ENCODE data around the gene ARAP3.

ARAP3 gene

DNA sequence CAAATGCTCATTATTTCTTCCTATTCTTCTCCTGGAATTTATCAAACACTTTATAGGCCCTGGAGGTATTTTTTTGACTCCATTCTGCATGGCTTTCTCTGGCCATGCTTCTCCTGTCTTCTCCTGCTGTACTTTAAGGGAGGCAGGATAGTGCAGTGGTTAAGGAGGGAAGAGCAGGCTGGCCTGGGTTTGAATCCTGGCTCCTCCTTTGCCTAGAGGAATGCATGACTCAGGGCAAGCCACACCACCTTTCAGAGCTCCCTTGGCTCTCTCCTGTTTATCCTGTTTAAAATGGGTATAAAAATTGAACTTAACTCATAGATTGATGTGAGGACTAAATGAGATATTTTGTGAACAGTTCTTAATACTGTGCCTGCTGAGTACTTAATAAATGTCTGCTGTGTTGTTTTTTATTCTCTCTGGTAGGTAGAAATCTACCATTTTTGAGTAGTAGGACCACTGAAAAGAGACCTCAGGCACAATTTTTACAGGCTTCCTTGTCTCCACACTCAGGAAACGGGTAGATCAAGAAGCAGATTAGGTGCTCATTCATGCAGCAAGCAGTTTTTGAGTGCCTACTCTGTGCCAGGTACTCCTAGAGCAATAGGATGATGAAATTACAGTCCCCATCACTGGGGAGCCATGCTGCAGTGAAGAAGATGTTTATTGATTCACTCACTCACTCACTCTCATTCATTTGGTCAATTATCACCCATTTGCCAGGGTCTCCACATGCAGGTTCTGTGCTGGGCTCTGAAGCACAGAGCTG, 32.7 kb upstream of the ARAP3 start:
- no peak overlapping the region for H3K27ac ChIP-seq (ENCODE audit: low read depth, low read length)

DNA sequence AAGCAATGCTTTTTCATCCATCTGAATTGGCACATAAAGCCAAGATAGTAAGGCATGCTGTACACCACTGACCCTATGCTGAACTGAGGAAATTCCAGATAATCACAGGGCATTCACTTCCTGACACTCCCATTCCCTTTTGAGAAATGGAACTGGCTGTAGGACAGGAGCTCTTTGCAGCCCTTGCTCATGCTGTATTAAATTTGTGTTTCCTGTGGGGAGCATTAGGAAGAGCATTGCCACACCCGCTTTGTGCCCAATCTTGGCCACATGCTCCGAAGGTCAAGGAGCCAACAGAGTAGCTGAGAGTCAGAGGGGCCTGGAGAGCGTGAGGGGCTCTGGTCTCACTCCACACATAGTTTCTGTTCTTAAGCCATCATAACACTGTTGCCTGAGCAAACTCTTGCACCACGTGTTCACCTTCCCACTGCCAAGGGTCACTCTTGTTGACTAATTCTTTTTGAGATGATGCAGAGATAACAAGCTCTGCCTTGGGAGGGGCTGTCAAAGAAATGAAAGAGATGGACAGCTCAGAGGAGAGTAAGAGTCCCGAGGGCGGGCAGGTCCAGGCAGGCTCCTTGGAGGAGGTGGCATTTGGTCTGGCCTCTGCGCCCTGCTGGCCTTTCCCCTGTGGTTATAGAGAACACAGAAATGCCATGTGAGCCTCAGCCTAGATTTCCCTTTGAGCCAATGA, 31.7 kb upstream of the ARAP3 start:
- peaks cover 27% of the 10 kb centered on the region for H3K4me1 ChIP-seq (ENCODE audit: insufficient read depth, low read length)
- no peaks in the 10 kb centered on the region for H3K27me3 ChIP-seq (ENCODE audit: insufficient read depth, low read length)
- H3K9me3 ChIP-seq (ENCODE audit: insufficient read depth, low read depth, low read length): no peaks in the 10 kb centered on the region
- H3K36me3 ChIP-seq (ENCODE audit: insufficient read depth, low read length): no peaks in the 10 kb centered on the region
- H3K27ac ChIP-seq (ENCODE audit: low read depth, low read length): no peak overlapping the region
- WGBS: 85% methylated on average over 7 of the region's 7 CpGs
- no peak overlapping the region for H3K4me3 ChIP-seq (ENCODE audit: low read length)
- no peak overlapping the region for H3K9ac ChIP-seq (ENCODE audit: low read depth, low read length)

More for the DNA sequence above, 32.7 kb upstream of the ARAP3 start:
- Histone ChIP-seq H3K4me3 (ENCODE audit: low read length) (no peak overlapping the region), H3K9ac (ENCODE audit: low read depth, low read length) (no peak overlapping the region), H3K36me3 (ENCODE audit: insufficient read depth, low read length) (no peaks in the 10 kb centered on the region), H3K9me3 (ENCODE audit: insufficient read depth, low read depth, low read length) (no peaks in the 10 kb centered on the region), H3K4me1 (ENCODE audit: insufficient read depth, low read length) (peaks cover 30% of the 10 kb centered on the region), H3K27me3 (ENCODE audit: insufficient read depth, low read length) (no peaks in the 10 kb centered on the region)
- WGBS: 85% methylated on average over 1 of the region's 1 CpG

DNA sequence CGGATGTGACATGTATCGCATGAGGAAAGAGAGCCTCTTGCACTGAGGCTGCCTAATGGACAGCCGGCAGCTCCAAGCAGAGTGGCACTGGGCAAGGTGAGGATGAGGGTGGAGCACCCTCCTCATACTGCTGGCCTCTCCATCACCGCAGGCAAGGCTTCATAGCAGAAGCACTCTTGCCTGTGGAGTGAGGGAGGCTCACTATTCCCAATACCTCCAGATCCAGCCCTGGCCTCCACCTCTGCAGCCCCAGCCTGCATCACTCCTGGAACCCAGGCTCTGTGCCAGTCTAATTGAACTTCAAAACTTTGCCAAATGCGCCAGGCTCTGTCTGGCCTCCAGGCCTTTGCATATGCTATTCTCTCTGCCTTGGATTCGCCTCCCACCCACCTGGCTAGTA, 29.7 kb upstream of the ARAP3 start:
- 95% methylated on average over 6 of the region's 6 CpGs for WGBS
- no peak overlapping the region for H3K9ac ChIP-seq (ENCODE audit: low read depth, low read length)
- no peaks in the 10 kb centered on the region for H3K36me3 ChIP-seq (ENCODE audit: insufficient read depth, low read length)
- peaks cover 16% of the 10 kb centered on the region for H3K4me1 ChIP-seq (ENCODE audit: insufficient read depth, low read length)
- H3K27ac ChIP-seq (ENCODE audit: low read depth, low read length): no peak overlapping the region
- no peaks in the 10 kb centered on the region for H3K27me3 ChIP-seq (ENCODE audit: insufficient read depth, low read length)
- no peaks in the 10 kb centered on the region for H3K9me3 ChIP-seq (ENCODE audit: insufficient read depth, low read depth, low read length)
- no peak overlapping the region for H3K4me3 ChIP-seq (ENCODE audit: low read length)

- H3K9me3 ChIP-seq (ENCODE audit: insufficient read depth, low read depth, low read length): no peaks in the 10 kb centered on the region
- peaks cover 15% of the 10 kb centered on the region for H3K27me3 ChIP-seq (ENCODE audit: insufficient read depth, low read length)
- no peak overlapping the region for H3K9ac ChIP-seq (ENCODE audit: low read depth, low read length)
- WGBS: 78% methylated on average over 6 of the region's 6 CpGs
- H3K27ac ChIP-seq (ENCODE audit: low read depth, low read length): no peak overlapping the region
- no peak overlapping the region for H3K4me3 ChIP-seq (ENCODE audit: low read length)
- peaks cover 4% of the 10 kb centered on the region; the same call in 1 of the 2 replicates for H3K4me1 ChIP-seq (ENCODE audit: insufficient read depth, low read length)
- H3K36me3 ChIP-seq (ENCODE audit: insufficient read depth, low read length): no peaks in the 10 kb centered on the region
Observed at GRCh38 chr5:141709699-141710267, 27.8 kb upstream of the ARAP3 start.

DNA sequence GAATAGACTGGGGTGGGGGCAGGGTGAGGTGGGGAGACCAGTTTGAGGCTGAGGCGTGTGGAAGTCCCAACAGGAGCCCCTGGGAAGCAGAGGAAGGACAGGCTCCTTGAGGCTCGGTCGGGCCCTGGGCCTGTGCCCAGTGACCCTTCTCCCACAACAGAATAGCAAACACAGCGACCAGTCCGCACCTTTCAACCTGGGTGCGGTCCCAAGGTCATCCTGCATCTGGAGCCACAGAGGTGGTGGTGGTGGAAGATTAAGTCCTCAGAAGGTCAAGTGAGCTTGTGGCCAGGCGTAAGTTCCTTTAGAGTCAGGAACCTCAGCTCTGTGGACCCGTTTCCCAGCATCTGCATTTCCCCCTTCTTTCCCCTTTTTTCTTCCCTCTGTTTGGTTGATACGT, 26.0 kb upstream of the ARAP3 start:
- 93% methylated on average over 9 of the region's 9 CpGs for WGBS

GRCh38 chr5:141707510-141707909, 25.5 kb upstream of the ARAP3 start:
- Histone ChIP-seq H3K4me3 (ENCODE audit: low read length) (no peak overlapping the region), H3K9ac (ENCODE audit: low read depth, low read length) (no peak overlapping the region), H3K4me1 (ENCODE audit: insufficient read depth, low read length) (no peaks in the 10 kb centered on the region), H3K36me3 (ENCODE audit: insufficient read depth, low read length) (no peaks in the 10 kb centered on the region), H3K27ac (ENCODE audit: low read depth, low read length) (no peak overlapping the region), H3K27me3 (ENCODE audit: insufficient read depth, low read length) (peaks cover 38% of the 10 kb centered on the region), H3K9me3 (ENCODE audit: insufficient read depth, low read depth, low read length) (no peaks in the 10 kb centered on the region)
- 86% methylated on average over 8 of the region's 8 CpGs for WGBS

More for the DNA sequence above, 26.0 kb upstream of the ARAP3 start:
- H3K4me3 ChIP-seq (ENCODE audit: low read length): no peak overlapping the region
- H3K9ac ChIP-seq (ENCODE audit: low read depth, low read length): no peak overlapping the region
- H3K36me3 ChIP-seq (ENCODE audit: insufficient read depth, low read length): no peaks in the 10 kb centered on the region
- H3K9me3 ChIP-seq (ENCODE audit: insufficient read depth, low read depth, low read length): no peaks in the 10 kb centered on the region
- no peak overlapping the region for H3K27ac ChIP-seq (ENCODE audit: low read depth, low read length)
- no peaks in the 10 kb centered on the region for H3K4me1 ChIP-seq (ENCODE audit: insufficient read depth, low read length)
- H3K27me3 ChIP-seq (ENCODE audit: insufficient read depth, low read length): peaks cover 33% of the 10 kb centered on the region

- 86% methylated on average over 3 of the region's 3 CpGs for WGBS
- peaks cover 8% of the 10 kb centered on the region; the same call in 1 of the 2 replicates for H3K4me1 ChIP-seq (ENCODE audit: insufficient read depth, low read length)
- H3K27me3 ChIP-seq (ENCODE audit: insufficient read depth, low read length): peaks cover 49% of the 10 kb centered on the region
Observed at GRCh38 chr5:141706121-141706520, 24.1 kb upstream of the ARAP3 start.

GRCh38 chr5:141705469-141705868, 23.4 kb upstream of the ARAP3 start:
- 79% methylated on average over 1 of the region's 1 CpG for whole genome bisulfite sequencing
- H3K9ac ChIP-seq (ENCODE audit: low read depth, low read length): no peak overlapping the region
- H3K36me3 ChIP-seq (ENCODE audit: insufficient read depth, low read length): no peaks in the 10 kb centered on the region
- peaks cover 8% of the 10 kb centered on the region; the same call in 1 of the 2 replicates for H3K4me1 ChIP-seq (ENCODE audit: insufficient read depth, low read length)
- H3K27me3 ChIP-seq (ENCODE audit: insufficient read depth, low read length): peaks cover 56% of the 10 kb centered on the region
- H3K9me3 ChIP-seq (ENCODE audit: insufficient read depth, low read depth, low read length): no peaks in the 10 kb centered on the region
- H3K27ac ChIP-seq (ENCODE audit: low read depth, low read length): no peak overlapping the region
- H3K4me3 ChIP-seq (ENCODE audit: low read length): no peak overlapping the region

More at GRCh38 chr5:141706121-141706520, 24.1 kb upstream of the ARAP3 start:
- no peaks in the 10 kb centered on the region for H3K36me3 ChIP-seq (ENCODE audit: insufficient read depth, low read length)
- no peaks in the 10 kb centered on the region for H3K9me3 ChIP-seq (ENCODE audit: insufficient read depth, low read depth, low read length)
- H3K27ac ChIP-seq (ENCODE audit: low read depth, low read length): no peak overlapping the region
- no peak overlapping the region for H3K4me3 ChIP-seq (ENCODE audit: low read length)
- no peak overlapping the region for H3K9ac ChIP-seq (ENCODE audit: low read depth, low read length)

DNA sequence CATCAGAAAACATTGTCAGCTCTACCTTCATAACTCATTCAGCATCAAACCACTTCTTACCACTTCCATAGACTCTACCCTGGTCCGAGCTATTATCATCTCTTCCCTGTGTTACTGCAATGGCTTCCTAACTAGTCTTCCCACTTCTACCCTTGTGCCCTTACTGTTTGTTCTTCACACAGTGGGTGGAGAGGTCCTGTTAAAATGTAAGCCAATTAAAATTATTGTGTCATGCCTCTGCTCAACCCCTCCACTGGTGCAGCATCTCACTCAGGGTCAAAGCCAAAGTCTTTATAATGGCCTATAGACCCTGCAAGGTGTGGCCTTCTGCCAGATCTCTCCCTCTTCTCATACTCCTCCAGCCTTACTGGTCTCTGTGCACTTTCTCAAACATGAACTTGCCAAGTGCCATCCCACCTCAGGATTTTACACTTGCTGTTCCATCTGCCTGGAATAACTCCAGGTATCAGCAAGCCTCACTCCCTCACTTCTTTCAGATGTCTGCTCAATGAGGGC, 22.8 kb upstream of the ARAP3 start:
- Histone ChIP-seq H3K9ac (ENCODE audit: low read depth, low read length) (no peak overlapping the region), H3K27ac (ENCODE audit: low read depth, low read length) (no peak overlapping the region), H3K27me3 (ENCODE audit: insufficient read depth, low read length) (peaks cover 58% of the 10 kb centered on the region), H3K36me3 (ENCODE audit: insufficient read depth, low read length) (no peaks in the 10 kb centered on the region), H3K9me3 (ENCODE audit: insufficient read depth, low read depth, low read length) (no peaks in the 10 kb centered on the region), H3K4me3 (ENCODE audit: low read length) (no peak overlapping the region), H3K4me1 (ENCODE audit: insufficient read depth, low read length) (peaks cover 8% of the 10 kb centered on the region; the same call in 1 of the 2 replicates)
- WGBS: 90% methylated on average over 1 of the region's 1 CpG

DNA sequence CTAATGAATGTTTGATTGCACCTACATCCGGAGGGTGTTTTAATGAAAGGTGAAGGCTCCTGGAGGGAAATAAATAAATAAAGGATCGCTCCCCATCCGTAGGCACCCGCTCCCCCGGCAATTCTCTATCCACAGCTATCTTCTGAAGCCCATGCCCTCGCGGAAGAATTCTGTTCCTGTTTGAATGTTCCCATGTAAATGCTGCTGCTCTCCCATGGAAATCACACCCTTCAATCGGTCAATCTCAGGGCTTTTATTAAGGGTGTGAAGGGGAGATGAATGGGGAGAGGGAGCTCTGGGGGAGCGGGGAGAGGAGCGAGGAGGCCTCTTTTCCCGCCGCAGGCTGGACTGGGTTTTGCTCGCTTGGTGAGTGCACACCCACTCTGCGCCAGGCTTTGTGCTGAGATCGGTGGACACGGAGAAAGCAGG, 21.1 kb upstream of the ARAP3 start:
- Histone ChIP-seq H3K4me3 (ENCODE audit: low read length) (peak overlapping the region; percentile 63), H3K36me3 (ENCODE audit: insufficient read depth, low read length) (no peaks in the 10 kb centered on the region), H3K9me3 (ENCODE audit: insufficient read depth, low read depth, low read length) (no peaks in the 10 kb centered on the region), H3K4me1 (ENCODE audit: insufficient read depth, low read length) (peaks cover 8% of the 10 kb centered on the region; the same call in 1 of the 2 replicates), H3K27ac (ENCODE audit: low read depth, low read length) (no peak overlapping the region), H3K27me3 (ENCODE audit: insufficient read depth, low read length) (peaks cover 58% of the 10 kb centered on the region), H3K9ac (ENCODE audit: low read depth, low read length) (no peak overlapping the region)
- WGBS: 16% methylated on average over 16 of the region's 16 CpGs
